Measurements from ENCODE around the gene AIFM3. TPM values are rescaled to one million over a fixed set of nuclear protein-coding genes. Genes with fewer than 3 reads are reported as not detected.

Gene AIFM3
- total RNA-seq, 2 donors from 2014 or later, result 0.34 to 1.2 TPM

GRCh38 chr22:20957683-20958431 lies 9.2 kb upstream of the AIFM3 start:
- no peaks in the 10 kb centered on the region for H3K9me3 ChIP-seq (ENCODE audit: control insufficient read depth, low read length, poor library complexity, severe bottlenecking)
- ATAC-seq (peak; percentile 22), DNase-seq (no peak)
- Mint-ChIP-seq H3K27ac (no peak overlapping the region), H3K27me3 (peaks cover 24% of the 10 kb centered on the region), H3K4me3 (peak overlapping the region; percentile 67), H3K36me3 (ENCODE audit: low read depth) (no peaks in the 10 kb centered on the region), H3K4me1 (peaks cover 8% of the 10 kb centered on the region)

- H3K27me3 Mint-ChIP-seq, result peaks cover 24% of the 10 kb centered on the region
- peaks cover 16% of the 10 kb centered on the region for H3K4me1 Mint-ChIP-seq
- H3K27ac Mint-ChIP-seq, result no peak overlapping the region
- H3K9me3 ChIP-seq (ENCODE audit: control insufficient read depth, low read length, poor library complexity, severe bottlenecking), result no peaks in the 10 kb centered on the region
- ATAC-seq, result no peak
- no peaks in the 10 kb centered on the region for H3K36me3 Mint-ChIP-seq (ENCODE audit: low read depth)
- H3K4me3 Mint-ChIP-seq, result no peak overlapping the region
- DNase-seq, result no peak
Observed at GRCh38 chr22:20959578-20960461, 7.2 kb upstream of the AIFM3 start.

- no peak for DNase-seq
- no peak for ATAC-seq
- H3K9me3 ChIP-seq (ENCODE audit: control insufficient read depth, low read length, poor library complexity, severe bottlenecking), result no peaks in the 10 kb centered on the region
- H3K4me3 Mint-ChIP-seq, result no peak overlapping the region
- H3K36me3 Mint-ChIP-seq (ENCODE audit: low read depth), result no peaks in the 10 kb centered on the region
- peaks cover 16% of the 10 kb centered on the region for H3K4me1 Mint-ChIP-seq
- no peak overlapping the region for H3K27ac Mint-ChIP-seq
- H3K27me3 Mint-ChIP-seq, result peaks cover 24% of the 10 kb centered on the region
Observed at GRCh38 chr22:20960609-20961008, 6.4 kb upstream of the AIFM3 start.

- H3K4me3 Mint-ChIP-seq, result no peak overlapping the region
- peaks cover 20% of the 10 kb centered on the region for H3K27me3 Mint-ChIP-seq
- no peaks in the 10 kb centered on the region for H3K36me3 Mint-ChIP-seq (ENCODE audit: low read depth)
- no peak overlapping the region for H3K27ac Mint-ChIP-seq
- peaks cover 12% of the 10 kb centered on the region for H3K4me1 Mint-ChIP-seq
- H3K9me3 ChIP-seq (ENCODE audit: control insufficient read depth, low read length, poor library complexity, severe bottlenecking), result no peaks in the 10 kb centered on the region
- DNase-seq, result no peak
- no peak for ATAC-seq
Observed at GRCh38 chr22:20962491-20962945, 4.5 kb upstream of the AIFM3 start.

GRCh38 chr22:20963201-20964052 lies 3.6 kb upstream of the AIFM3 start:
- peaks cover 12% of the 10 kb centered on the region for H3K27me3 Mint-ChIP-seq
- no peak for DNase-seq
- peak overlapping the region; percentile 89 for H3K4me3 Mint-ChIP-seq
- no peak for ATAC-seq
- H3K4me1 Mint-ChIP-seq, result peaks cover 12% of the 10 kb centered on the region
- no peaks in the 10 kb centered on the region for H3K9me3 ChIP-seq (ENCODE audit: control insufficient read depth, low read length, poor library complexity, severe bottlenecking)
- H3K27ac Mint-ChIP-seq, result no peak overlapping the region
- no peaks in the 10 kb centered on the region for H3K36me3 Mint-ChIP-seq (ENCODE audit: low read depth)

- ATAC-seq (peak; percentile 26), DNase-seq (no peak)
- peak overlapping the region; percentile 62 for H3K27ac Mint-ChIP-seq
- H3K27me3 Mint-ChIP-seq, result peaks cover 9% of the 10 kb centered on the region
- H3K4me1 Mint-ChIP-seq, result peaks cover 12% of the 10 kb centered on the region
- peak overlapping the region; percentile 89 for H3K4me3 Mint-ChIP-seq
- no peaks in the 10 kb centered on the region for H3K9me3 ChIP-seq (ENCODE audit: control insufficient read depth, low read length, poor library complexity, severe bottlenecking)
- H3K36me3 Mint-ChIP-seq (ENCODE audit: low read depth), result no peaks in the 10 kb centered on the region
Observed at GRCh38 chr22:20964090-20964798, 2.8 kb upstream of the AIFM3 start.

- Mint-ChIP-seq H3K27me3 (peaks cover 9% of the 10 kb centered on the region), H3K27ac (peak overlapping the region; percentile 62), H3K4me3 (peak overlapping the region; percentile 89), H3K36me3 (ENCODE audit: low read depth) (no peaks in the 10 kb centered on the region), H3K4me1 (peaks cover 12% of the 10 kb centered on the region)
- no peaks in the 10 kb centered on the region for H3K9me3 ChIP-seq (ENCODE audit: control insufficient read depth, low read length, poor library complexity, severe bottlenecking)
- ATAC-seq (no peak), DNase-seq (no peak)
Observed at GRCh38 chr22:20964799-20965103, 2.3 kb upstream of the AIFM3 start.

GRCh38 chr22:20965104-20965887 lies 1.8 kb upstream of the AIFM3 start:
- Mint-ChIP-seq H3K4me3 (peak overlapping the region; percentile 76), H3K27me3 (peaks cover 5% of the 10 kb centered on the region), H3K36me3 (ENCODE audit: low read depth) (no peaks in the 10 kb centered on the region), H3K4me1 (peaks cover 12% of the 10 kb centered on the region), H3K27ac (no peak overlapping the region)
- ATAC-seq, result peak; percentile 54
- no peaks in the 10 kb centered on the region for H3K9me3 ChIP-seq (ENCODE audit: control insufficient read depth, low read length, poor library complexity, severe bottlenecking)
- no peak for DNase-seq

- no peak for DNase-seq
- Mint-ChIP-seq H3K27ac (no peak overlapping the region), H3K4me1 (peaks cover 12% of the 10 kb centered on the region), H3K4me3 (peak overlapping the region; percentile 76), H3K27me3 (no peaks in the 10 kb centered on the region), H3K36me3 (ENCODE audit: low read depth) (no peaks in the 10 kb centered on the region)
- ATAC-seq, result no peak
- H3K9me3 ChIP-seq (ENCODE audit: control insufficient read depth, low read length, poor library complexity, severe bottlenecking), result no peaks in the 10 kb centered on the region
Observed at GRCh38 chr22:20965888-20966855, 883 bp upstream of the AIFM3 start.

- no peak overlapping the region for H3K4me3 Mint-ChIP-seq
- no peak for ATAC-seq
- no peaks in the 10 kb centered on the region for H3K9me3 ChIP-seq (ENCODE audit: control insufficient read depth, low read length, poor library complexity, severe bottlenecking)
- H3K36me3 Mint-ChIP-seq (ENCODE audit: low read depth), result no peaks in the 10 kb centered on the region
- H3K27me3 Mint-ChIP-seq, result no peaks in the 10 kb centered on the region
- peaks cover 8% of the 10 kb centered on the region for H3K4me1 Mint-ChIP-seq
- no peak overlapping the region for H3K27ac Mint-ChIP-seq
- no peak for DNase-seq
Observed at GRCh38 chr22:20967697-20968211, 699 bp downstream of the AIFM3 start.

All from T-helper 17 cell (primary cell).